IPS-11a (cell line): ENCODE measurements around the gene ATF7.
"Not testable (repeated sequence)": the region's sequence is repeated elsewhere in the genome, so short reads cannot be mapped to it uniquely, and the experiment has no call there.

Source experiments
- H3K4me3 ChIP-seq: one replicate; pipeline ENCODE4 v1.5.1; 2013; ENCODE audit warnings: low read depth, low read length, control low read depth

ATF7 gene

DNA sequence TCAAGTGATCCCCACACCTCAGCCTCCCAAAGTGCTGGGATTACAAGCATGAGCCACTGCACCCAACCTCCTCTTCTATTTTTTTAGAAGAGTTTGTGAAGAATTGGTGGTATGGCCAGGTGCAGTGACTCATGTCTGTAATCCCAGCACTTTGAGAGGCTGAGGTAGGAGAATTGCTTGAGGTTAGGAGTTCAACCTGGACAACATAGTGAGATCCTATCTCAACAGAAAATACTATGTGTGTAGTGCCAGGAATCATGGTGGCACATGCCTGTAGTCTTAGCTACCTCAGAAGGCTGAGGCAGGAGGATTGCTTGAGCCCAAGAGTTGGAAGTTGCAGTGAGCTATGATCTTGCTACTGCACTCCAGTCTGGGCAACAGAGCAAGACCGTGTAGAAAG lies 5.5 kb upstream of the ATF7 start:
- H3K4me3 ChIP-seq, result no peak overlapping the region

DNA sequence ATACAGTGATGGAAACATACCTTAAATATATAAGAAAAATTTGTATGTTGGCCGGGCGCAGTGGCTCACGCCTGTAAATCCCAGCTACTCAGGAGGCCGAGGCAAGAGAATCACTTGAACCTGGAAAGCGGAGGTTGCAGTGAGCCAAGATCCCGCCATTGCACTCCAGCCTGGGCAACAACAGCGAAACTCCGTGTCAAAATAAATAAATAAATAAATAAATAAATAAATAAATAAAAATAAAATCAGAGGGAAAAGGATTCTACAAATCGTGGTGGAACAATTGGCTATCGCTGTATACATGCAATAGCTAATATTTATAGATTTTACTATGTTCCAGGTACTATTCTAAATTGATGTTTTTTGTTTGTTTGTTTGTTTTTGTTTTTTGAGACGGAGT lies 1.7 kb upstream of the ATF7 start:
- no peak overlapping the region for H3K4me3 ChIP-seq

DNA sequence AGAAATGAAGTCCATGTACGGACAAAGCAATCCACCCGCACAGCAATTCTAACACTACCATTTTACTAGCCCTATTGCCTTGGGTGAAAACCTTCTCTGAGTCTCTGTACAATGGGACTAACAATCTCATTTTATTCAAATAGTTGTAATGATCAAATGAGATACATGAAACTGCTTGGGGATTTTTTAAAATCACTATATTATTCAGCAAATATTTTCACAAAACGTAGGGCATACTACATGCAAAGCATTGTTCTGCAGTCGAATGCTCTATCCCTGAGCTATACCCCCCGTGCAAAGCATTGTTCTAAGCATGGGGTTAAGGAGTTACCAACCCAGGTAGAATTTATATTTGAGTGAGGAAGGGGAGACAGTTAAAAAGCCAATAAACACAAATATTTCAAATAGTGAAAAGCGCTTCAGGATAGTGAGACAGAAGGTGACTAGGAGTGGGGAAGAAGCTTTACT lies 554 bp upstream of the ATF7 start:
- H3K4me3 ChIP-seq, result peak overlapping the region; percentile 88

DNA sequence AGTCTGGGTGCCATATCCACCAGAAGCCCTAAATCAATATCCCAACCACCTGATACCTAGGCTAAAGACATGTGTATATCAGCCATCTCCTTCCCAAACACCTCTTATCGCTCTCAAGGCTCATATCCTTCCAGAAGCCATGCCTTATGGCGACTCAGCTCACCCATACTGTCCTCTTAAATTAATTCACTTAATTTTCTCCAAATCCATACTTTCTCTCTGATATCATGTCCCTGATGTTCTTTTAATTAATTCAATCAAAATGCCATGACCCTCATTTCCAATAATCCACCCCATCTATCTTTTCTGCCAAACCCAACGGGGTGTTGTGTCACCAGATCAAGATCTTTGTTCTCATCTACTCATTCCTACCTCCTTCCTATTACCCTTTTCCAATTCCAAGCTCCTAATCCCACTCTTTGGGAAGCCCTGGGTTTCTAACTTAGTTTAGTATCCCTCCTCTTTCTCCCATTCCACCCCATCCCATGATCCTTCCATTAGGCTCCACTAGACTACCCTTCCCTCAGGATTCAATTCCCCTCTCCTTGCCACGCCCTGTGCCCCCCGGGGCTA lies 723 bp downstream of the ATF7 start:
- peak overlapping the region; percentile 88 for H3K4me3 ChIP-seq

DNA sequence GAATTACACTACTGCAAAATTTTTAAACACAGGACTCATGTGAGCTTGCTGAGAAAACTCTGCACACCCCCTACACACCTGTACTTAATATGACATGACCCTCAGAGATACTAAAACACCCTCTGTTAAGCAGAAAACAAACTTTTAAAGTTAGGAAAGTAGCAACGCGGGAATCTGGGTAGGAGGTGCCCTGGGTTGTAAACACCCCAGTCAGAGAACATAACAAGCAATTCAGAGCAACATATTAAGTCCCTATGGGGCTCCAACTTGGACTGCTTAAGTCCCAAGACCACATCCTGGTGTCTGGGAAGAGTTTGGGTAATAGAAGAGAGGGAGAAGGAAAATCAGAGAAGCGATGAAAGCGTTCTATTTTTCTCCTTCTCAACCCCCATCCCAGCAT lies 1.2 kb downstream of the ATF7 start:
- no peak overlapping the region for H3K4me3 ChIP-seq

DNA sequence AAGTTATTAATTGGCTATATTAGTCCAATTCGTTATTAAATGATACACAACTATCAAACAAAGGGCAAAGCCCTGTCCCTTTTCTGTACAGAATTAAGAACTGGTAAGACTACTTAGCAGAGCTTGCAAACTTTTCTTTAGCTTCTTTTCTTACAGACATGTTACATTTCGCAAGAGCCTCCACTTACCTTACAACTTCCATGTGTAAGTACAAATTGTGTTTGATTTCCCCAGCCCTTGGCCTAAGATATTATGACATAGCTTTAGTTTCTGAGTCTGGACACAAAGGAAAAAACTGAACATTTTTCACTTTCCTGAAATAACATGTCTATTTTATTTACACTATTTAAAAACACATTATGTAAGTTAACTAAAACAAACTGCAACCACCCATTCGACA lies 1.7 kb downstream of the ATF7 start:
- no peak overlapping the region for H3K4me3 ChIP-seq

DNA sequence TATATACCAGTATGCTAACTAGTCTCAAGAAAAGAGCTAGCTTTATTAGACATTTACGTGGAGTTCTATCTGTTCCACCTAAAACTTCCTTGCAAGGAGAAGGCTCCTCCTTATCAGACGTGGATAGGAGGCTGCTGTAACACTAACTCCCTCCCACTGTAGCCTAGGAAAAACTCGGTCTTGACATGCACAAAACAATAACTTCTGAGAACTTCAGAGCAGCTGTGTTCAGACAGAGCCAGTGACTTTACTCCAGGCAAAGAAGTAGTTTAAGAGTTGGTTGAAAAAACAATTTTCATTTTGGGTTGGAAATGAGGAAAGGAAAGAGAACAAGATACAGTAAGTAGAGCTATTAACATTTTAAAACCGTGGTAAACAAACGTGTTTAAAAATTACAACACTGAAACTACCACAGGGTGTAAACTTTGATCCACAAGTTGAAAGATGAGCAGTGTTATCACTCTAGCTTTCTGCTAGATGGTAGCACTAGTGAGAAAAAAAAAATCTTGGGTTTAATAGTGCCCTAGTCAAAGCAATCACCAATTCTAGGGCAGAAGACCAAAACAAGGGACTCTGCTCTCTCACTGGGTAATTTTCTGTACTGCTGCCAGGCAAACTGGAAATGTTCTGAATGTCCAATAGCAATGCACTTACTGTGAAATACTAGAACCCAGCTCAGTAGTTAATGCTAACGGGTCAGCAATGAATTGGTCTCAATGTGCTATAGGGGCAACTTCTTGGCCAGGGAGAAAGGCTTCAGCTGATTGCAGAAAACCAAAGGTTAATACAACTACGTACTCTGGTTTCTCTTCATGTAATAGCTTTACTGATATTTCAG lies 2.4 kb downstream of the ATF7 start:
- no peak overlapping the region for H3K4me3 ChIP-seq

DNA sequence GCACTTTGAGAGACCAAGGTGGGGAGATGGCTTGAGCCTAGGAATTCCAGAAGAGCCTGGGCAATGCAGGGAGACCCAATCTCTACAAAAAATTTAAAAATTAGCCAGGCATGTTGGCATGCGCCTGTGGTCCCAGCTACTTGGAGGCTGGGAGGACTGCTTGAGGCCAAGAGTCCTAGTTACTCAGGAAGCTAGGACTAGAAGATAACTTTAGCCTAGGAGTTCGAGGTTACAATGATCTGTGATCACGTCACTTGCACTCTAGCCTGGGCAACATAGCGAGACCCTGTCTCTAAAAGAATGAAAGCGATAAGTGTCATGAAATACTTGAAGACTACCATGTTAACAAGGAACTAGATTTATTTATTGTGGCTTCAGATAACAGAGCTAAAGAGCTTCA lies 3.5 kb downstream of the ATF7 start:
- H3K4me3 ChIP-seq, result no peak overlapping the region

DNA sequence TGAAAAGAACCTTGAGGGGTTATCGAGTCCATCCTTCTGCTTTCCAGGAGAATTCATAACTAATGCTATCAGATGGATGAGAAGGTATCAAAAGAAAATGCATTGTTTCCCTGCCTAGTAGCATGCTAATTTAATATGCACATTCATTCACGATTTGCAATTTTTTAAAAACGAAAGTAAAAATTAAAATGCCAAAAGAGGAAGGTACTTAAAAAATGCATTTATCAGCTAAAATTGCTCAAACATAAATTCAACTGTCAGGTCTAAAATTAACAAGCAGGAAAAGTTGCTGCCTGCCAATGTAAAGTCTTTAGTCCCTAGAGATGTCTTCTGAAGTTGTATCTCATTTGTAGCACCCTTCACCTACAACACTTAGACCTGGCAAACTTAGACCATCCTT lies 7.9 kb downstream of the ATF7 start:
- no peak overlapping the region for H3K4me3 ChIP-seq

DNA sequence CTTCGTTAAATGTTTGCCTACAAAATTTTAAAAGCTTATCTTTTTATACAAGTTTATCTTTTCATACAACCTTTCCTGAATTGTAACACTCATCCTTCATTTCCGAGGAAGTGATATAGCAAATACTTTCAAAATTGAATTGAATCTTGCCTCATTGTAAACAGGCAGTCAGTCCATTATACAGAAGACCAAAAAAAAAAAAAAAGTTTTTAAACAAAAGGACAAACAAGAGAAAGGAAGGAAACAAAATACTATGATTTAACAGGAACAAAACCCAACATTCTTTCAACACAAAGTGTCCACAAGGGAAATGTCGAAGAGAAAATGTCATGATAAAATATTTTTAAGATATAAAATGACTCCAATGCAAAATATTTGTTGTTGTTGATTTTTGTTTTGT lies 8.5 kb downstream of the ATF7 start:
- no peak overlapping the region for H3K4me3 ChIP-seq

DNA sequence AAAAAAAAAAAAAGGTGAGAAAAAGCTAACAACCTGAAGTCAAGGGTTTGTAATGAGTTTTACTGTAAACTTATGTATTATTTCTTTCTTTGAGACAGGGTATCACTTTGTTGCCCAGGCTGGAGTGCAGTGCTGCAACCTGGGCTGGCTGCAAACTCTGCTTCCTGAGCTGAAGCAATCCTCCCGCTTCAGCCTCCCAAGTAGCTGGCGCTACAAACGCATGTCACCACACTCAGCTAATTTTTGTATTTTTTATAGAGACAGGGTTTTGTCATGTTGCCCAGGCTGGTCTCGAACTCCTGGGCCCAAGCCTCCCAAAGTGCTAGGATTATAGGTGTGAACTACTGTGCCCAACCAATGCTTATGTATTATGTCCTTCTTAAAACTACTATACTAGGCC lies 9.2 kb downstream of the ATF7 start:
- H3K4me3 ChIP-seq, result no peak overlapping the region

DNA sequence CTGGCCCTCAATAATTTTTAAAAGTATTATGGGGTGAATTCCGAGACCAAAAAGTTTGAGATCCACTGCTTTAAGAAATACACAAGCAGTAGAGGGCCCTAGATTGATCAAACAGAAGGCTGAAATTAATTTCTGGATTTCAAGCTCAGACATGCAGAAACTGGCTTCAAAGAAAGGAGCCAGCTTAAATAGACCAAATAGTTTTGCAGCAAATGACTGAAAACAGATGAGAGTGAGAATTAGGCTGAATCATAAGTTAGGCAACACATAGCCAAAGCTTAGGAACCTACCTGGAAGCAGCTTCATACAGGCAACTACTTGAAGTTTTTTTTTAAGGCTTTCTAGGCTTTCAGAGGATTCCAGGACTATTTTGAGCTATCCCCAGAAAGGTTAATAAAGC lies 12.4 kb downstream of the ATF7 start:
- no peak overlapping the region for H3K4me3 ChIP-seq

DNA sequence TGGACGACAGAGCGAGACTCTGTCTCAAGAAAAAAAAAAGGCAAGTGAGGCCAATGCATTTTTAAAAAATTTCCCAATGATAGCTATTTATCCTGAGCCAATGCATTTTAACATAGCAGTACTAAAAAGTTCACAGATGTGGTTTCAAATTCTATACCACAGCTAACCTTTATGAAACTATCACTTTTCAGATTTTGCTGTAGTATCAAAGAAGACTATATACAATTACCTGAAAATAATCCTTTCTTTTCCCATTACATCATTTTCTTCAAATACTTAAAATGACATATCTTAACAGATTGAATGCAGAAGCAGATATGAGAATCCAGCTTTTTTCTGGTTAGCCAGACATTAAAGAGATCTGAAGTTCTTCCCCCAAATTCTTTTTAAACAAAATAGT lies 13.2 kb downstream of the ATF7 start:
- H3K4me3 ChIP-seq, result no peak overlapping the region

DNA sequence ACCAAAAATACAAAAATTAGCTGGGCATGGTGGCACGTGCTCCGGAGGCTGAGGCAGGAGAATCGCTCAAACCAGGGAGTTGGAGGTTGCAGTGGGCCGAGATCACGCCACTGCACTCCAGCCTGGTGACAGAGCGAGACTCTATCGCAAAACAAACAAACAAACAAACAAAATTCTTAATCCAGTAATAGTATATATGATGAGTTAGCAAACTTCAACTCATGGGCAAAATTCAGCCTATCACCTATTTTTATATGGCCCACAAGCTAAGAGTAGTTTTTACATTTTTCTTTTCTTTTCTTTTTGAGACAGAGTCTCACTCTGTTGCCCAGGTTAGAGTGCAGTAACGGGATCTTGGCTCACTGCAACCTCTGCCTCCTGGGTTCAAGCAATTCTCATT lies 14.9 kb downstream of the ATF7 start:
- no peak overlapping the region for H3K4me3 ChIP-seq

DNA sequence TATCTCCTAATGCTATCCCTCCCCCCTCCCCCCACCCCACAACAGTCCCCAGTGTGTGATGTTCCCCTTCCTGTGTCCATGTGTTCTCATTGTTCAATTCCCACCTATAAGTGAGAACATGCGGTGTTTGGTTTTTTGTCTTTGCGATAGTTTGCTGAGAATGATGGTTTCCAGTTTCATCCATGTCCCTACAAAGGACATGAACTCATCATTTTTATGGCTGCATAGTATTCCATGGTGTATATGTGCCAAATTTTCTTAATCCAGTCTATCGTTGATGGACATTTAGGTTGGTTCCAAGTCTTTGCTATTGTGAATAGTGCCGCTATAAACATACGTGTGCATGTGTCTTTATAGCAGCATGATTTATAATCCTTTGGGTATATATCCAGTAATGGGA lies 19.5 kb downstream of the ATF7 start:
- H3K4me3 ChIP-seq, result not testable (repeated sequence)

DNA sequence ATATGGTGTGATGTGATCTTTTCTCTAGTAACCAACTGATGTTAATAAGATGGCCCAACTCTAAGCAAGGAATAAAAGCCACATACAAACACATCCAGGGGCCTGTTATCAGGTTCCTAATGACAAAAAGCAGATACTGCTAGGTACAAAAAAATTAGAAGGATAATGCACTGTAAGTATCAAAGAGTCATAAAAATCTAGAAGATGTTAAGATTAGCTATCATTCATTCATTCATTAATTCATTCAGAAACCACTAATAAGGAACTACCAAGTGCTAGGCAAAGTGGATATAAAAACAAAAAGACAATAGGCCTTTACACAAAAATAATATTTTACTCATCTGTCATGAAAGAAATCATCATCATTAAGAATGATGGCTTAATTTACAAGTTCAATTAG lies 21.6 kb downstream of the ATF7 start:
- H3K4me3 ChIP-seq, result no peak overlapping the region

DNA sequence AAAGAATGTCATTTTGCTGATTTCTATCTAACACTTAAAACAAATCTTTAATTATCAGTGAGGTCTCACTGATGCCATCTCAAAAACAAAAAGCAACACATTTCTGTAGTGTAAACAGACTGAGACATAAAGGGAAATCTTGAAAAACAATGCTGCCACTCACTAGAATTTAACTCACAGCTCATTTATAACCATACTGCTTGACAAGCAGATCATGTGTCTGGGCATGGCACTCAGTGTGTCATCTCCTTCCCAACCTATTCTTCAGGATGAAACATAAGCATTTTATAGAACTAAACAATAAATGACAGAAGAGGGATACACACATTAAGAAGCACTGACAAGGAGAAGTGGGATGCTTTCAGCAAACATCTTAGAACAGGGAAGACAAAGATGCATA lies 22.4 kb downstream of the ATF7 start:
- H3K4me3 ChIP-seq, result no peak overlapping the region

DNA sequence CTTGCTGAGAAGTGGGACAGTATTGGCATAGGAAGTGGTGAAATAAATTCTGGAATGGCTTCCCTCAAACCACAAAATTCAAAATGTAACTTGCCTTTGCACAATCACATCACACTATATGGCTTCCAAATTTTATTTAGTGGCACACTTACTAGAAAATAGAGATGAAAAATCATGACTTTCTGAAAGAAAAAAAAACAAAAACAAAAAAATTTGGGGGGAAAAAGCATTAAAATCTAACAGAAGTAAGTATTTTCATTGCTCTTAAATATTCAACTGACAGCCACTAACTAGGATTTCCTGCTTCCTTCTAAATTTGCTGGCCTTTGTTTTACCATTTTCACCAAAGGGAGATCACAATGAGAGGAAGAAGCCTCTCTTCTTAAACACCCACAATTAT lies 23.0 kb downstream of the ATF7 start:
- no peak overlapping the region for H3K4me3 ChIP-seq

DNA sequence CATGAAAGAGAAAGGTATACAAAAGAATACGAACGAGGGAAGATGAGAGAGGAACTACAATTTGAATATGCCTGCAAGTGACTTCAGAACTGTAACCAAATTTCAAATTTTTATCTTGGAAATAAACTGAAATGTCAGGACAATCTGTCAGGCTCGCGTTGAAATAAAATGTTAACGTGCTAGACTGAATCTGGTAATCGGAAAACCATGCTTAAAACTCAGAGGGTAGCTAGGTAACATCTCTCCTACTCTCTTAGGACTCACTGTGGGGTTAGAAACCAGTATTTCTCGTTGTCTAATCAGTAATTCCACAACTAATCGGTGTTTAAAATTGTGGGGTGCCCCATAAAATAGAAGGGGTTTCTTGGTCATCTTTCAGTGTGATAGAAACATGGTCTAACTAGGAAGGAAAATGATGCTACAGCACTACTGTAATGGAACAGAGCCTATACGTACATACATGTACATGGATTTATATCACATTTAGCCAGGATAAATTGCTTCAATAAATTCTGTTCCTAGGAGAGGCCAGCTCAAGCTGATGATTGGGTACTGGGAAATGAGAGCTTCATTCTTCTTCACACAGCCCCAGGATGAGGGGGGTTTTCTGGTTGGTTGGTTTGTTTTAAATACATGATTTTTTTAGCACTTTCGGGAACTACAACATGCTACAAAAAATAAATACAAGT lies 23.9 kb downstream of the ATF7 start:
- H3K4me3 ChIP-seq, result no peak overlapping the region

DNA sequence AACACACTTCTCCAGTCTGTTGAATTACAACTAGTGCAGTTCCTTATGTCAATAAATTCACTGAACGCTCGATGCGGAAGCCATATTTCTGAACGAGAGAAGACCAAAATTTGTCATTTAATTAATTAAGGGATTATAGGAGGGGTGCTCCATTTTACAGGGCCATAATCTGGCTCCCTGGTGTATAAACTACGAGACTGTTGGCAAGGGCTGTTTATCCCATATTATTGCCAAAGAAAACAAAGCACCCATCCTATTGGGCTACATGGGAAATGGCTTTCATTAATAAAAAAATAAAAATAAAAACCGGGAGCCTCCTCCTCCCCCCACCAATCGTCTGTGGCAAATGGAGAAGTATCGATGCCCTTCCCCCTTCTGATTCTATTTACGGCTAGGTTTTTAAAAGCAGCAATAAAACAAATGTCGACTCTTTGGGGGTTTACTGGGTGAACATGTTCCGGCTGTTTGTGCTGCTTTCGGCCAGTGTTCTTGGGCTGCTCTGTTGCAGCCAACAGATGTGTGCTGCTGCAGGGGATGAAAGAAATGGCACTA lies 24.8 kb downstream of the ATF7 start:
- H3K4me3 ChIP-seq, result no peak overlapping the region

DNA sequence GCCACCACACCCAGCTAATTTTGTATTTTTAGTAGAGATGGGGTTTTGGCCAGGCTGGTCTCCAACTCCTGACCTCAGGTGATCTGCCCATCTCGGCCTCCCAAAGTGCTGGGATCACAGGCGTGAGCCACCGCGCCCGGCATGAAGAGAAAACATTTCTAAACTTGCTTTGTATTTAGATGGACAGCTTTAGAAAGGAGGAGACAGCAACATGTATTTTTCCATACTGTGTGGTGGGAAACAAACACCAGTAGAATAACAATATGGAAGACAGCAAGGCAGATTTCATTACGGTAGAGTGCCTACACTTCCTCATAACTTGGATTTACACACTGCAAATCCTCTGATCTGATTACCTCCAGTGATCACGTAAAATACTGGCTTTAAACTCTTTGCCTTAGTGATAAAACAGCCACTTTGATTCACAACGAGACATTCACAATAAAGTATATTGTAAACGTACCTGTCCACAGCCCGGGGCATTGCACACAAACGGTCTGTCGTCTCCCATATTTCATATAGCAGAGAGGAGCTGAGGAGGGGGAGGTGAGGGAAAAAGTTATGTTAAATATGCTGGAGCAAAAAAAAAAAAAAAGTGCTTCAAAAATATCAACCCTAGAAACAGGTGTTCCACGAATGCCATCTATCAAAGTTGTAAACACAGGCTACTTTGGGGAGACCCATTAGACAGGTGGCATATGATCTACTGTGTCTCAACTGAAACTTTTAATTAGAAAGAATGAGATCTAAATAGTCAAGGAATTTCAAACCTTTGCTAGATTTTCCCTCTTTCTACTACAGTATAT lies 25.5 kb downstream of the ATF7 start:
- H3K4me3 ChIP-seq, result no peak overlapping the region
